ENCODE data around the gene FRMPD2. TPM values are rescaled to one million over a fixed set of nuclear protein-coding genes. Genes with fewer than 3 reads are reported as not detected.

Gene FRMPD2
- total and polyA plus RNA-seq, 4 donors, result 0.28 TPM; not detected in 3

DNA sequence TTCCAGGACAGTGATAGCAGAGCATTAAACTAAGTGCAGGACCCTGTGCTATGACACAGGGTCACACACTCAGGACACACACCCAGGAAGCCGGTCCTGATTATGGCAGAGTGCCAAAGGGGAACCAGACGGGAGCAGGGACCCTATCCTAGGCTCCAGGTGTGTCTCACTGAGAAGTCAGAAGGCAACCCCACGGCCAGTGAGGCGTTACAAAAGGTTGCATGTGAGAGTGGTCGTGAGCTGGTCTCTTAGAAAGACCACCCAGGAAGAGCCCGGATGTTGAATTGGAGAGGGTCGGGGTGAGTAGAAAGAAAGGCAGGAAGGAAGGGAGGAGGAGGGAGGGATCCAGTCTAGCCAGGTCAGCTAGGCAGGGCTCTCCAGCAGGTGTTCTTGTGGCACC lies 31.0 kb downstream of the FRMPD2 start:
- 53% methylated on average over 7 of the region's 7 CpGs for WGBS
- no peak overlapping the region for H3K27ac ChIP-seq (ENCODE audit: low read depth in 1 of 2, low read length in 2 of 2)
- no peak for TF ChIP-seq JUND (IDR thresholded peaks at IDR 0.05)
- TF ChIP-seq TAF1 (conservative IDR thresholded peaks at IDR 0.05), result no peak
- TF ChIP-seq YY1 (IDR thresholded peaks at IDR 0.05), result no peak
- TF ChIP-seq FOXA2 (IDR thresholded peaks at IDR 0.05), result no peak
- no peak for TF ChIP-seq CTCF (IDR thresholded peaks at IDR 0.05; ENCODE audit: low read depth, low read length, missing input control)
- no peak for TF ChIP-seq GABPA (IDR thresholded peaks at IDR 0.05 in 1 of 2, conservative IDR thresholded peaks at IDR 0.05 in 1 of 2)
- no peak for TF ChIP-seq ATF3 (IDR thresholded peaks at IDR 0.05)
- TF ChIP-seq RAD21 (IDR thresholded peaks at IDR 0.05), result no peak
- no peak for TF ChIP-seq REST (IDR thresholded peaks at IDR 0.05)
- no peaks in the 10 kb centered on the region for H3K9me3 ChIP-seq (ENCODE audit: control insufficient read depth in 4 of 4, low read length in 3 of 4)
- no peak for DNase-seq (ENCODE audit: low spot score)
- H3K4me1 ChIP-seq (ENCODE audit: control insufficient read depth in 4 of 4, insufficient read depth in 4 of 4, low read length in 3 of 4), result no peaks in the 10 kb centered on the region
- no peak overlapping the region for H3K4me3 ChIP-seq (ENCODE audit: low read depth in 1 of 3, low read length in 3 of 3)
- no peaks in the 10 kb centered on the region for H3K36me3 ChIP-seq (ENCODE audit: control insufficient read depth in 4 of 4, insufficient read depth in 3 of 4, low read depth in 1 of 4, low read length in 3 of 4)
- H3K9ac ChIP-seq (ENCODE audit: low read depth in 1 of 2, low read length in 2 of 2), result no peak overlapping the region
- no peaks in the 10 kb centered on the region for H3K27me3 ChIP-seq (ENCODE audit: control insufficient read depth in 4 of 4, insufficient read depth in 4 of 4, low read length in 3 of 4)

- Histone ChIP-seq H3K36me3 (ENCODE audit: control insufficient read depth in 4 of 4, insufficient read depth in 3 of 4, low read depth in 1 of 4, low read length in 3 of 4) (no peaks in the 10 kb centered on the region), H3K9ac (ENCODE audit: low read depth in 1 of 2, low read length in 2 of 2) (no peak overlapping the region), H3K27me3 (ENCODE audit: control insufficient read depth in 4 of 4, insufficient read depth in 4 of 4, low read length in 3 of 4) (no peaks in the 10 kb centered on the region), H3K4me3 (ENCODE audit: low read depth in 1 of 3, low read length in 3 of 3) (no peak overlapping the region), H3K9me3 (ENCODE audit: control insufficient read depth in 4 of 4, low read length in 3 of 4) (no peaks in the 10 kb centered on the region), H3K27ac (ENCODE audit: low read depth in 1 of 2, low read length in 2 of 2) (no peak overlapping the region), H3K4me1 (ENCODE audit: control insufficient read depth in 4 of 4, insufficient read depth in 4 of 4, low read length in 3 of 4) (no peaks in the 10 kb centered on the region)
- no peak for TF ChIP-seq SP1 (IDR thresholded peaks at IDR 0.05)
- no peak for TF ChIP-seq RAD21 (IDR thresholded peaks at IDR 0.05)
- no peak for TF ChIP-seq MAX (IDR thresholded peaks at IDR 0.05)
- no peak for TF ChIP-seq HNF4A (conservative IDR thresholded peaks at IDR 0.05)
- TF ChIP-seq HNF4G (IDR thresholded peaks at IDR 0.05), result no peak
- no peak for TF ChIP-seq CTCF (IDR thresholded peaks at IDR 0.05; ENCODE audit: low read depth, low read length, missing input control)
- TF ChIP-seq GABPA (IDR thresholded peaks at IDR 0.05 in 1 of 2, conservative IDR thresholded peaks at IDR 0.05 in 1 of 2), result no peak
- no peak for TF ChIP-seq FOXA1 (IDR thresholded peaks at IDR 0.05)
- TF ChIP-seq FOXA2 (IDR thresholded peaks at IDR 0.05), result no peak
- TF ChIP-seq ATF3 (IDR thresholded peaks at IDR 0.05), result no peak
- no peak for TF ChIP-seq EGR1 (IDR thresholded peaks at IDR 0.05; ENCODE audit: low read depth in 2 of 2)
- WGBS, result 87% methylated on average over 15 of the region's 15 CpGs
- DNase-seq (ENCODE audit: low spot score), result no peak
These were observed 32.2 kb downstream of the FRMPD2 start for GRCh38 chr10:48242171-48242904.
